OCI-LY7 (cell line): ENCODE data around the gene ZCCHC8. TPM values are rescaled to one million over a fixed set of nuclear protein-coding genes. Genes with fewer than 3 reads are reported as not detected.
"Not testable (repeated sequence)": the region's sequence is repeated elsewhere in the genome, so short reads cannot be mapped to it uniquely, and the experiment has no call there.

Experiments used
- BruUV-seq: library from RNA; stranded (reverse); fragments of 400-500 nt; replicated peaks from 2 replicates; lab custom pipeline; 2021; lab: Mats Ljungman, UMichigan
- CTCF ChIA-PET: fragments of 300-600 bp; sonication (Branson Sonifier 250); formaldehyde crosslinking; loops from one replicate; lab custom pipeline; 2022; ENCODE audit warnings: antibody characterized with exemption; ENCODE audit not compliant: unreplicated experiment; lab: Charles Lee
- POLR2A ChIA-PET: fragments of 300-600 bp; sonication (Branson Sonifier 250); formaldehyde crosslinking; loops from one replicate; lab custom pipeline; 2022; ENCODE audit warnings: antibody characterized with exemption; lab: Charles Lee
- DNase-seq: peaks from one replicate; pipeline ENCODE4 v3.0.0-alpha.2; 2015; ENCODE audit warnings: low spot score
- H2AFZ ChIP-seq: fragments of 200-600 bp; sonication (generic), shearing (Covaris generic); 2 replicates; pipeline ENCODE4 v1.6.1; 2014; ENCODE audit warnings: mild to moderate bottlenecking, antibody characterized with exemption, low read length, moderate library complexity
- H3K27ac ChIP-seq: fragments of 200-600 bp; sonication (generic); 2 replicates; pipeline ENCODE4 v1.5.1; 2014; ENCODE audit warnings: mixed run types, low read depth, mild to moderate bottlenecking, moderate library complexity, low read length, inconsistent platforms; ENCODE audit not compliant: poor library complexity, severe bottlenecking
- H3K36me3 ChIP-seq: fragments of 200-600 bp; sonication (generic); 2 replicates; pipeline ENCODE4 v1.6.1; 2014; ENCODE audit warnings: mild to moderate bottlenecking, antibody characterized with exemption, low read length, moderate library complexity, mixed read lengths; ENCODE audit not compliant: insufficient read depth
- H3K4me1 ChIP-seq: fragments of 200-600 bp; sonication (generic); 2 replicates; pipeline ENCODE4 v1.5.1; 2014; ENCODE audit warnings: mild to moderate bottlenecking, low read length; ENCODE audit not compliant: insufficient read depth, poor library complexity, severe bottlenecking
- H3K4me2 ChIP-seq: fragments of 200-600 bp; sonication (generic); 2 replicates; pipeline ENCODE4 v1.6.1; 2014; ENCODE audit warnings: mild to moderate bottlenecking, low read length
- H3K4me3 ChIP-seq: fragments of 200-600 bp; sonication (generic); 2 replicates; pipeline ENCODE4 v1.5.1; 2014; ENCODE audit warnings: mild to moderate bottlenecking, low read depth, low read length; ENCODE audit not compliant: poor library complexity, severe bottlenecking
- H3K79me2 ChIP-seq: fragments of 200-600 bp; sonication (generic); 2 replicates; pipeline ENCODE4 v1.6.1; 2016; ENCODE audit warnings: low read depth, mild to moderate bottlenecking, low read length, moderate library complexity, mixed read lengths; ENCODE audit not compliant: insufficient read depth
- H3K9me2 ChIP-seq: fragments of 200-600 bp; sonication (generic); 2 replicates; pipeline ENCODE4 v1.6.1; 2016; ENCODE audit warnings: mild to moderate bottlenecking, low read length, mixed read lengths; ENCODE audit not compliant: insufficient read depth
- H3K9me3 ChIP-seq: fragments of 200-600 bp; sonication (generic); 2 replicates; pipeline ENCODE4 v1.6.1; 2014; ENCODE audit warnings: mild to moderate bottlenecking, mixed run types, low read length, mixed read lengths
- H4K20me1 ChIP-seq: fragments of 200-600 bp; sonication (generic); 2 replicates; pipeline ENCODE4 v1.6.1; 2014; ENCODE audit warnings: mild to moderate bottlenecking, antibody characterized with exemption, low read length, moderate library complexity, mixed read lengths; ENCODE audit not compliant: insufficient read depth
- CTCF ChIP-seq: fragments of 200-600 bp; sonication (generic); conservative IDR thresholded peaks from 2 replicates; pipeline ENCODE4 v1.5.1; 2014; ENCODE audit warnings: mild to moderate bottlenecking, antibody characterized with exemption, low read length, moderate library complexity, mixed read lengths
- EZH2phosphoT487 ChIP-seq: fragments of 200-600 bp; sonication (generic); IDR thresholded peaks from 2 replicates; pipeline ENCODE4 v1.6.1; 2018; ENCODE audit warnings: low read depth, borderline replicate concordance, mild to moderate bottlenecking, mixed run types, antibody characterized with exemption, low read length, moderate library complexity, mixed read lengths
- intact Hi-C: fragments of 100-400 bp; cut with micrococcal nuclease; formaldehyde crosslinking; loops from one replicate; pipeline ENCODE4 v1.10.0; 2022; ENCODE audit not compliant: unreplicated experiment
- total RNA-seq, 2 experiments: library from RNA; depleted of rRNA in 1 of 2; stranded (reverse); fragments of >200 nt in 1 of 2; shearing (Covaris generic) in 1 of 2; gene quantifications; 2 replicates each; pipeline ENCODE4 v1.2.3, GENCODE V29; 2014 to 2022

The ZCCHC8 gene
- total RNA-seq, 2 experiments from 2014 or later, result 46.9 to 68.6 TPM

DNA sequence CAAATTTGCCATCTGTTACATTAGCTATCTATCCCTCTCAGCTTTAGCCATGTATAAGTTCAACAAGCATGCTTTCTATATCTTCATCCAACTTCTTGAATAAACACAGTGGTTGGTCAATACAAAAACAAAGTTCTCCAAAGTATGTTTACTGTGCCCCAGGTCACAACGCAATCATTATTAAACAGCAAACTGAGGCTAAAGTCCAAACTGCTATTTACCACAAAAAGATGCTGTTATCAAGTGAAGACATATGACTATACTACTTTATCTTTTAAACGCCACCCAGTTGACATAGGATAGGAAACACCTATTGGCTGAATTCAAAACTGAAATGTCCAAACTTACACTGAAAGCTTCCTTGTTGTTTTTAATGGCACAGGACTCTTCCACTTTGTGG lies 11.7 kb downstream of the ZCCHC8 start:
- H2AFZ ChIP-seq, result no peak overlapping the region
- ChIA-PET POLR2A (interaction anchor here (0.5 to 1.6 kb wide), 4 partner anchors 9 to 623 kb away, joined by 3 to 9 read pairs (median 3); no protein-coding TSS in a partner anchor), CTCF (no interaction called here)
- TF ChIP-seq CTCF (no peak), EZH2phosphoT487 (no peak)
- DNase-seq, result no peak
- peaks cover 39% of the 10 kb centered on the region for H3K79me2 ChIP-seq
- intact Hi-C loops, result no loop called here
- no peak overlapping the region for H3K27ac ChIP-seq
- BruUV-seq, result TSS peak; percentile 19
- H3K9me3 ChIP-seq, result no peaks in the 10 kb centered on the region
- peaks cover 97% of the 10 kb centered on the region for H3K36me3 ChIP-seq
- peaks cover 4% of the 10 kb centered on the region for H3K4me1 ChIP-seq
- no peaks in the 10 kb centered on the region for H4K20me1 ChIP-seq
- no peak overlapping the region for H3K4me2 ChIP-seq
- no peaks in the 10 kb centered on the region for H3K9me2 ChIP-seq
- H3K4me3 ChIP-seq, result no peak overlapping the region

GRCh38 chr12:122487807-122488206 lies 12.9 kb downstream of the ZCCHC8 start:
- H2AFZ ChIP-seq, CTCF ChIA-PET, H3K9me3 ChIP-seq, BruUV-seq, H3K4me3 ChIP-seq, H3K9me2 ChIP-seq, intact Hi-C loops, H3K4me1 ChIP-seq, H3K27ac ChIP-seq, DNase-seq, H4K20me1 ChIP-seq, H3K4me2 ChIP-seq: not testable (repeated sequence)
- POLR2A ChIA-PET, result interaction anchor here (0.6 kb wide), 2 partner anchors 67 to 231 kb away, joined by 3 to 4 read pairs; no protein-coding TSS in a partner anchor
- Histone ChIP-seq H3K79me2 (peaks cover 29% of the 10 kb centered on the region), H3K36me3 (peaks cover 100% of the 10 kb centered on the region)

GRCh38 chr12:122486805-122487426 lies 13.8 kb downstream of the ZCCHC8 start:
- Histone ChIP-seq H3K4me2 (no peak overlapping the region), H3K27ac (no peak overlapping the region), H4K20me1 (no peaks in the 10 kb centered on the region), H3K4me1 (no peaks in the 10 kb centered on the region), H3K9me3 (no peaks in the 10 kb centered on the region), H3K36me3 (peaks cover 97% of the 10 kb centered on the region), H3K4me3 (no peak overlapping the region), H3K79me2 (peaks cover 20% of the 10 kb centered on the region; the same call in 1 of the 2 replicates), H3K9me2 (no peaks in the 10 kb centered on the region), H2AFZ (no peak overlapping the region)
- ChIA-PET CTCF (no interaction called here), POLR2A (interaction anchor here (0.6 kb wide), 1 partner anchor 37 kb away, joined by 3 read pairs; no protein-coding TSS in a partner anchor)
- no peak for DNase-seq
- no peak for TF ChIP-seq EZH2phosphoT487
- TF ChIP-seq CTCF, result no peak
- TSS peak; percentile 8 for BruUV-seq
- intact Hi-C loops, result no loop called here

DNA sequence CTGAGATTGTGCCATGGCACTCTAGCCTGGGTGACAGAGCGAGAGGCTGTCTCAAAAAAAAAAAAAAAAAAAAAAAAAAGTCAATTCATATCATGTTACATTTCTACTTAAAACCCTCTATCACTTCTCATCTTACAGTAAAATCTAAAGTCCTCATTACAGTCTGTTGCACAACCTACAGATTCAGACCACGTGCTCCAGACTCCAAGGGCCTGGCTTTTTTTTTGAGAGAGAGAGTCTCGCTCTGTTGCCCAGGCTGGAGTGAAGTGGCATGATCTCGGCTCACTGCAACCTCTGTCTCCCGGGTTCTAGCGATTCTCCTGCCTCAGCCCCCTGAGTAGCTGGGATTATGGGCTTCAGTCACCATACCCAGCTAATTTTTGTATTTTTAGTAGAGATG lies 14.4 kb downstream of the ZCCHC8 start:
- intact Hi-C loops, H3K27ac ChIP-seq, H3K4me3 ChIP-seq, H3K4me2 ChIP-seq, H4K20me1 ChIP-seq, H3K9me2 ChIP-seq, BruUV-seq, H3K9me3 ChIP-seq, DNase-seq, H3K4me1 ChIP-seq, CTCF ChIA-PET, H2AFZ ChIP-seq: not testable (repeated sequence)
- POLR2A ChIA-PET, result interaction anchor here (0.7 kb wide), 1 partner anchor 13 kb away, joined by 11 read pairs; no protein-coding TSS in a partner anchor
- peaks cover 17% of the 10 kb centered on the region; the same call in 1 of the 2 replicates for H3K79me2 ChIP-seq
- H3K36me3 ChIP-seq, result peaks cover 97% of the 10 kb centered on the region

- POLR2A ChIA-PET, result interaction anchor here (1.0 to 1.6 kb wide), 2 partner anchors 14 to 16 kb away, joined by 3 read pairs; partner anchors contain the start of gene ZCCHC8
- H4K20me1 ChIP-seq, H3K27ac ChIP-seq, H2AFZ ChIP-seq, H3K4me3 ChIP-seq, intact Hi-C loops, H3K79me2 ChIP-seq, H3K9me2 ChIP-seq, H3K9me3 ChIP-seq, H3K4me2 ChIP-seq, H3K4me1 ChIP-seq, DNase-seq, BruUV-seq, CTCF ChIA-PET: not testable (repeated sequence)
- H3K36me3 ChIP-seq, result peaks cover 97% of the 10 kb centered on the region
Measured at GRCh38 chr12:122484385-122484784, 16.3 kb downstream of the ZCCHC8 start.
